Measurements from ENCODE around the gene ACSL5. TPM values are rescaled to one million over a fixed set of nuclear protein-coding genes. Genes with fewer than 3 reads are reported as not detected.

Gene ACSL5
- total and polyA plus RNA-seq, 4 donors, result 15.0 to 201 (median 43.5) TPM

- 95% methylated on average over 46 of the region's 46 CpGs for WGBS
- no peaks in the 10 kb centered on the region for H3K36me3 ChIP-seq (ENCODE audit: control insufficient read depth in 4 of 4, insufficient read depth in 3 of 4, low read depth in 1 of 4, low read length in 3 of 4)
- H3K4me1 ChIP-seq (ENCODE audit: control insufficient read depth in 4 of 4, insufficient read depth in 4 of 4, low read length in 3 of 4), result peaks cover 0 to 27% (median 25%) of the 10 kb centered on the region in 4 donors
- H3K4me3 ChIP-seq (ENCODE audit: low read depth in 1 of 3, low read length in 3 of 3), result no peak overlapping the region
- no peaks in the 10 kb centered on the region for H3K27me3 ChIP-seq (ENCODE audit: control insufficient read depth in 4 of 4, insufficient read depth in 4 of 4, low read length in 3 of 4)
- no peak for TF ChIP-seq CTCF (IDR thresholded peaks at IDR 0.05; ENCODE audit: low read depth, low read length, missing input control)
- no peaks in the 10 kb centered on the region for H3K9me3 ChIP-seq (ENCODE audit: control insufficient read depth in 4 of 4, low read length in 3 of 4)
- H3K9ac ChIP-seq (ENCODE audit: low read depth in 1 of 2, low read length in 2 of 2), result no peak overlapping the region
- no peak for DNase-seq (ENCODE audit: low spot score)
- no peak overlapping the region for H3K27ac ChIP-seq (ENCODE audit: low read depth in 1 of 2, low read length in 2 of 2)
Observed at GRCh38 chr10:112349521-112350085, 24.3 kb upstream of the ACSL5 start.

- no peak overlapping the region for H3K4me3 ChIP-seq (ENCODE audit: low read depth in 1 of 3, low read length in 3 of 3)
- WGBS, result 91% methylated on average over 8 of the region's 8 CpGs
- no peaks in the 10 kb centered on the region for H3K9me3 ChIP-seq (ENCODE audit: control insufficient read depth in 4 of 4, low read length in 3 of 4)
Observed at GRCh38 chr10:112351146-112351545, 22.8 kb upstream of the ACSL5 start.

GRCh38 chr10:112352044-112352443 is 21.9 kb upstream of the ACSL5 start:
- Histone ChIP-seq H3K4me3 (ENCODE audit: low read depth in 1 of 3, low read length in 3 of 3) (no peak overlapping the region), H3K9ac (ENCODE audit: low read depth in 1 of 2, low read length in 2 of 2) (no peak overlapping the region), H3K27me3 (ENCODE audit: control insufficient read depth in 4 of 4, insufficient read depth in 4 of 4, low read length in 3 of 4) (no peaks in the 10 kb centered on the region), H3K4me1 (ENCODE audit: control insufficient read depth in 4 of 4, insufficient read depth in 4 of 4, low read length in 3 of 4) (peaks cover 0 to 27% (median 25%) of the 10 kb centered on the region in 4 donors), H3K36me3 (ENCODE audit: control insufficient read depth in 4 of 4, insufficient read depth in 3 of 4, low read depth in 1 of 4, low read length in 3 of 4) (no peaks in the 10 kb centered on the region), H3K9me3 (ENCODE audit: control insufficient read depth in 4 of 4, low read length in 3 of 4) (no peaks in the 10 kb centered on the region), H3K27ac (ENCODE audit: low read depth in 1 of 2, low read length in 2 of 2) (no peak overlapping the region)
- WGBS, result 38% methylated on average over 3 of the region's 3 CpGs
- TF ChIP-seq EGR1 (IDR thresholded peaks at IDR 0.05; ENCODE audit: low read depth in 2 of 2), result no peak
- peak; percentile 31 to 38 for TF ChIP-seq RAD21 (IDR thresholded peaks at IDR 0.05)
- peak; percentile 16 for TF ChIP-seq FOXA2 (IDR thresholded peaks at IDR 0.05)
- peak; percentile 22 for TF ChIP-seq YY1 (IDR thresholded peaks at IDR 0.05)
- peak; percentile 97 for TF ChIP-seq HNF4A (conservative IDR thresholded peaks at IDR 0.05)
- peak in 1 of 2 donors; percentile 67 for TF ChIP-seq JUND (IDR thresholded peaks at IDR 0.05)
- peak; percentile 12 for TF ChIP-seq REST (IDR thresholded peaks at IDR 0.05)
- TF ChIP-seq SP1 (IDR thresholded peaks at IDR 0.05), result peak; percentile 56
- peak; percentile 46 for TF ChIP-seq ZBTB33 (IDR thresholded peaks at IDR 0.05)
- TF ChIP-seq GABPA (IDR thresholded peaks at IDR 0.05 in 1 of 2, conservative IDR thresholded peaks at IDR 0.05 in 1 of 2), result no peak
- no peak for TF ChIP-seq FOXA1 (IDR thresholded peaks at IDR 0.05)
- peak; percentile 71 to 86 for TF ChIP-seq RXRA (IDR thresholded peaks at IDR 0.05)
- TF ChIP-seq MAX (IDR thresholded peaks at IDR 0.05), result peak; percentile 53
- peak; percentile 89 for TF ChIP-seq HNF4G (IDR thresholded peaks at IDR 0.05)
- TF ChIP-seq TAF1 (conservative IDR thresholded peaks at IDR 0.05), result no peak
- DNase-seq (ENCODE audit: low spot score), result no peak

More at GRCh38 chr10:112351146-112351545, 22.8 kb upstream of the ACSL5 start:
- no peaks in the 10 kb centered on the region for H3K36me3 ChIP-seq (ENCODE audit: control insufficient read depth in 4 of 4, insufficient read depth in 3 of 4, low read depth in 1 of 4, low read length in 3 of 4)
- no peaks in the 10 kb centered on the region for H3K27me3 ChIP-seq (ENCODE audit: control insufficient read depth in 4 of 4, insufficient read depth in 4 of 4, low read length in 3 of 4)
- TF ChIP-seq FOXA2 (IDR thresholded peaks at IDR 0.05), result no peak
- H3K9ac ChIP-seq (ENCODE audit: low read depth in 1 of 2, low read length in 2 of 2), result no peak overlapping the region
- peaks cover 0 to 27% (median 25%) of the 10 kb centered on the region in 4 donors for H3K4me1 ChIP-seq (ENCODE audit: control insufficient read depth in 4 of 4, insufficient read depth in 4 of 4, low read length in 3 of 4)
- no peak overlapping the region for H3K27ac ChIP-seq (ENCODE audit: low read depth in 1 of 2, low read length in 2 of 2)
- no peak for DNase-seq (ENCODE audit: low spot score)

Measured in liver (tissue), 9 donors.